ENCODE measurements around the gene IGFBP2. TPM values are rescaled to one million over a fixed set of nuclear protein-coding genes. Genes with fewer than 3 reads are reported as not detected.

IGFBP2 gene
- total RNA-seq, 1 experiment from 2014 or later, result 54.8 TPM

GRCh38 chr2:216626168-216626874, 6.9 kb upstream of the IGFBP2 start:
- intact Hi-C loops (cut with micrococcal nuclease; ENCODE audit: unreplicated experiment), result no loop called here
- in situ Hi-C loops (cut with HindIII; ENCODE audit: low pct_unique_long_range_greater_than_20kb, low sequenced_read_pairs), result no loop called here
- POLR2A ChIA-PET, result no interaction called here
- TF ChIP-seq POLR2AphosphoS5 (IDR thresholded peaks at IDR 0.05; ENCODE audit: low read depth, low read length) (no peak), SIN3A (IDR thresholded peaks at IDR 0.05; ENCODE audit: borderline replicate concordance, insufficient read depth, low read depth, low read length) (no peak), TCF7L2 (IDR thresholded peaks at IDR 0.05; ENCODE audit: low read depth, low read length) (no peak), REST (IDR thresholded peaks at IDR 0.05; ENCODE audit: insufficient read depth in 1 of 2, low read depth in 2 of 2, low read length in 1 of 2) (no peak)
- TF ChIP-seq, protein P1, sequence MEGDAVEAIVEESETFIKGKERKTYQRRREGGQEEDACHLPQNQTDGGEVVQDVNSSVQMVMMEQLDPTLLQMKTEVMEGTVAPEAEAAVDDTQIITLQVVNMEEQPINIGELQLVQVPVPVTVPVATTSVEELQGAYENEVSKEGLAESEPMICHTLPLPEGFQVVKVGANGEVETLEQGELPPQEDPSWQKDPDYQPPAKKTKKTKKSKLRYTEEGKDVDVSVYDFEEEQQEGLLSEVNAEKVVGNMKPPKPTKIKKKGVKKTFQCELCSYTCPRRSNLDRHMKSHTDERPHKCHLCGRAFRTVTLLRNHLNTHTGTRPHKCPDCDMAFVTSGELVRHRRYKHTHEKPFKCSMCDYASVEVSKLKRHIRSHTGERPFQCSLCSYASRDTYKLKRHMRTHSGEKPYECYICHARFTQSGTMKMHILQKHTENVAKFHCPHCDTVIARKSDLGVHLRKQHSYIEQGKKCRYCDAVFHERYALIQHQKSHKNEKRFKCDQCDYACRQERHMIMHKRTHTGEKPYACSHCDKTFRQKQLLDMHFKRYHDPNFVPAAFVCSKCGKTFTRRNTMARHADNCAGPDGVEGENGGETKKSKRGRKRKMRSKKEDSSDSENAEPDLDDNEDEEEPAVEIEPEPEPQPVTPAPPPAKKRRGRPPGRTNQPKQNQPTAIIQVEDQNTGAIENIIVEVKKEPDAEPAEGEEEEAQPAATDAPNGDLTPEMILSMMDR (IDR thresholded peaks at IDR 0.05), result no peak
- no TSS peak for BruUV-seq (replicated peaks)
- no peaks in the 10 kb centered on the region for H3K9me3 ChIP-seq (ENCODE audit: control insufficient read depth, insufficient read depth, low read depth, low read length)
- DNase-seq (ENCODE audit: low read depth, low spot score), result no peak
- H3K4me1 ChIP-seq (ENCODE audit: control insufficient read depth, insufficient read depth, low read length), result no peaks in the 10 kb centered on the region
- H3K36me3 ChIP-seq (ENCODE audit: control insufficient read depth, insufficient read depth, low read length), result no peaks in the 10 kb centered on the region
- H3K4me3 ChIP-seq (ENCODE audit: low read depth in 2 of 2, low read length in 2 of 2), result no peak overlapping the region
- CTCF ChIA-PET, result no interaction called here
- no peak overlapping the region for H3K27ac ChIP-seq (ENCODE audit: low read length)
- no peak for ATAC-seq
- H3K27me3 ChIP-seq (ENCODE audit: control insufficient read depth, insufficient read depth, low read length), result no peaks in the 10 kb centered on the region

DNA sequence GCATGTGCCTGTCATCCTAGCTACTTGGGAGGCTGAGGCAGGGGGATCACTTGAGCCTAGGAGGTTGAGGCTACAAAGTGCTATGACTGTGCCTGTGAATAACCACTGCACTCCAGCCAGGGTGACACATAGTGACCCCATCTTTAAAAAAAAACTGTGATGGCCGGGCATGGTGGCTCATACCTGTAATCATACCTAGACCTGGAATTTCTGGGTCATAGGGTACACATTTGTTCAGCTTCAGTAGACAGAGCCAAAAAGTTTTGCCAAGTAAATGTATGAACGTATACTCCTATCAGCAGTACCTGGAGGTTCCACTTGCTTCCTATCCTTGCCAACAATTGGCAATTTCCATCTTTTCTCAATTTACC, 6.4 kb upstream of the IGFBP2 start:
- ATAC-seq (no peak), DNase-seq (ENCODE audit: low read depth, low spot score) (no peak)
- CTCF ChIA-PET, result no interaction called here
- BruUV-seq (replicated peaks), result no TSS peak
- Histone ChIP-seq H3K4me3 (ENCODE audit: low read depth in 2 of 2, low read length in 2 of 2) (no peak overlapping the region), H3K9me3 (ENCODE audit: control insufficient read depth, insufficient read depth, low read depth, low read length) (no peaks in the 10 kb centered on the region), H3K27ac (ENCODE audit: low read length) (no peak overlapping the region), H3K36me3 (ENCODE audit: control insufficient read depth, insufficient read depth, low read length) (no peaks in the 10 kb centered on the region), H3K4me1 (ENCODE audit: control insufficient read depth, insufficient read depth, low read length) (no peaks in the 10 kb centered on the region), H3K27me3 (ENCODE audit: control insufficient read depth, insufficient read depth, low read length) (no peaks in the 10 kb centered on the region)
- TF ChIP-seq, protein P1 (IDR thresholded peaks at IDR 0.05), result no peak
- TF ChIP-seq REST (IDR thresholded peaks at IDR 0.05; ENCODE audit: insufficient read depth in 1 of 2, low read depth in 2 of 2, low read length in 1 of 2) (no peak), TCF7L2 (IDR thresholded peaks at IDR 0.05; ENCODE audit: low read depth, low read length) (no peak), POLR2AphosphoS5 (IDR thresholded peaks at IDR 0.05; ENCODE audit: low read depth, low read length) (no peak), SIN3A (IDR thresholded peaks at IDR 0.05; ENCODE audit: borderline replicate concordance, insufficient read depth, low read depth, low read length) (no peak)
- POLR2A ChIA-PET, result no interaction called here
- in situ Hi-C loops (cut with HindIII; ENCODE audit: low pct_unique_long_range_greater_than_20kb, low sequenced_read_pairs), result no loop called here
- intact Hi-C loops (cut with micrococcal nuclease; ENCODE audit: unreplicated experiment), result no loop called here
